HG03045 (cell line): Measurements from ENCODE around the gene IL11RA.
"Not testable (repeated sequence)": the region's sequence is repeated elsewhere in the genome, so short reads cannot be mapped to it uniquely, and the experiment has no call there.

Source experiments
- ATAC-seq: cut with Tn5 transposase; IDR thresholded peaks from one replicate; pipeline ENCODE4 v1.9.1; 2021; ENCODE audit warnings: mild to moderate bottlenecking, moderate library complexity; ENCODE audit not compliant: unreplicated experiment

Gene IL11RA

GRCh38 chr9:34628656-34629490 lies 23.1 kb upstream of the IL11RA start, which contains the start of gene ARID3C:
ARID3C (minus strand) TSS chr9:34629066; CDS start chr9:34628014, 1,052 bp downstream.
- no peak for ATAC-seq

- ATAC-seq = no peak
These were observed 22.5 kb upstream of the IL11RA start for GRCh38 chr9:34629491-34629808.

- no peak for ATAC-seq
These were observed 21.4 kb upstream of the IL11RA start for GRCh38 chr9:34630402-34631154.

- no peak for ATAC-seq
These were observed 18.8 kb upstream of the IL11RA start for GRCh38 chr9:34633166-34633565.

GRCh38 chr9:34633851-34634550 lies 18.0 kb upstream of the IL11RA start:
- ATAC-seq = peak; percentile 33

GRCh38 chr9:34634551-34635248 lies 17.3 kb upstream of the IL11RA start:
- ATAC-seq = no peak

GRCh38 chr9:34635556-34635955 lies 16.4 kb upstream of the IL11RA start:
- no peak for ATAC-seq

- ATAC-seq = peak; percentile 4
These were observed 15.1 kb upstream of the IL11RA start for GRCh38 chr9:34636791-34637355.

- ATAC-seq = peak; percentile 93
These were observed 14.4 kb upstream of the IL11RA start, which contains the start of gene SIGMAR1 for GRCh38 chr9:34637356-34638137. SIGMAR1 (minus strand) TSS chr9:34637787; CDS start chr9:34637697, 90 bp downstream.

- ATAC-seq = no peak
These were observed 13.9 kb upstream of the IL11RA start for GRCh38 chr9:34638138-34638445.

- not testable (repeated sequence) for ATAC-seq
These were observed 12.7 kb upstream of the IL11RA start for GRCh38 chr9:34639322-34639721.

- no peak for ATAC-seq
These were observed 9.3 kb upstream of the IL11RA start for GRCh38 chr9:34642679-34643078.

- no peak for ATAC-seq
These were observed 7.1 kb upstream of the IL11RA start for GRCh38 chr9:34644766-34645314.

GRCh38 chr9:34646211-34647083 lies 5.5 kb upstream of the IL11RA start, which contains the start of gene GALT:
GALT (plus strand) TSS chr9:34646675; CDS start chr9:34646705, 30 bp downstream.
- peak; percentile 92 for ATAC-seq

- peak; percentile 19 for ATAC-seq
These were observed 4.9 kb upstream of the IL11RA start for GRCh38 chr9:34647084-34647403.

GRCh38 chr9:34647651-34648050 lies 4.3 kb upstream of the IL11RA start:
- ATAC-seq = no peak

- ATAC-seq = no peak
These were observed 3.3 kb upstream of the IL11RA start for GRCh38 chr9:34648673-34649072.

- no peak for ATAC-seq
These were observed 1.2 kb upstream of the IL11RA start for GRCh38 chr9:34650816-34651215.

GRCh38 chr9:34651321-34651720 lies 664 bp upstream of the IL11RA start:
- no peak for ATAC-seq
